Pancreas (tissue), 10 donors: ENCODE data around the gene FAM124A. TPM values are rescaled to one million over a fixed set of nuclear protein-coding genes. Genes with fewer than 3 reads are reported as not detected.

Experiments
- ATAC-seq, 4 donors: fragments of 200-7000 bp; cut with Tn5 transposase; one replicate each; pipeline versions ENCODE4 v1.8.0 to v1.9.1; 2020; ENCODE audit warnings: mild to moderate bottlenecking in 4 of 4, moderate library complexity in 4 of 4
- DNase-seq, 6 donors: peaks; one replicate each; pipeline ENCODE4 v3.0.0-alpha.2; 2020
- FAIRE-seq: peaks from 2 replicates; lab custom pipeline; 2012; peaks lifted over from hg19 to GRCh38; lab: Jason Lieb, UNC
- H3K27ac ChIP-seq, 4 donors: fragments of 200-600 bp; sonication (generic); 1 replicate in 3 of 4; 2 replicates in 1 of 4; pipeline versions ENCODE4 v1.5.0 to v1.8.0; 2020
- H3K27me3 ChIP-seq, 4 donors: fragments of 200-600 bp; one replicate each; pipeline ENCODE4 v1.8.0; 2021
- H3K36me3 ChIP-seq, 3 donors: fragments of 200-600 bp; sonication (generic) in 1 of 3; one replicate each; pipeline versions ENCODE4 v1.5.0 to v1.8.0; 2020 to 2021
- H3K4me1 ChIP-seq, 3 donors: fragments of 200-600 bp; one replicate each; pipeline ENCODE4 v1.8.0; 2021
- H3K4me3 ChIP-seq, 4 donors: fragments of 200-600 bp; sonication (generic) in 2 of 4; one replicate each; pipeline versions ENCODE4 v1.5.0 to v1.8.0; 2020 to 2021
- H3K9me3 ChIP-seq, 4 donors: fragments of 200-600 bp; one replicate each; pipeline ENCODE4 v1.8.0; 2021
- CTCF ChIP-seq, 4 donors: fragments of 200-600 bp; sonication (generic) in 3 of 4; IDR thresholded peaks; one replicate each; pipeline versions ENCODE4 v1.5.0 to v1.8.0; 2021; ENCODE audit warnings: antibody characterized with exemption in 4 of 4
- WGBS, 2 donors: extraction: QIAGEN DNeasy Blood & Tissue Kit; methylation state at CpG; one replicate each; pipeline ENCODE4 v1.1.7; 2013; 5-methylcytosine and 5-hydroxymethylcytosine counted together
- intact Hi-C, 3 donors: fragments of 100-400 bp; cut with DNase I; formaldehyde crosslinking; loops; one replicate each; pipeline versions ENCODE4 v1.11.1 to v1.14.2; 2022
- polyA plus RNA-seq, 2 donors: library from polyadenylated mRNA; stranded (reverse); fragments of 200-250 nt; gene quantifications; one replicate each; pipeline ENCODE4 v1.2.3, GENCODE V29; 2013
- total RNA-seq, 6 donors: library from RNA; stranded (reverse); fragmentation: NEBNext Ultra II Directional in 4 of 6; extraction: Animal tissue kit (Norgen Biotek cat#: 25700) in 4 of 6; gene quantifications; one replicate each; pipeline versions ENCODE4 v1.2.1 to v1.2.4, GENCODE V29; 2021 to 2023
- donor health status: healthy with polysubstance abuse.
- donor health status: DM: no; HTN: no; CAD: no; lungs with moderate emphysema.
- donor health status: DM: no; HTN: no; CAD: no.
- donor health status: control.
- donor health status: control.
- donor health status: Bipolar disorder and iron deficiency.
- donor health status: DM: yes; HTN: yes; CAD: no.
- donor health status: DM: no; HTN: no; CAD: no.
- donor health status: DM: no; HTN: no; CAD: no.
- donor health status: DM: yes; HTN: yes; CAD: no.

The FAM124A gene
- total and polyA plus RNA-seq, 8 donors: 0.47 to 1.6 (median 0.77) TPM

GRCh38 chr13:51324714-51325420, 102.7 kb downstream of the FAM124A start:
- no peak overlapping the region for H3K27ac ChIP-seq
- TF ChIP-seq CTCF (IDR thresholded peaks at IDR 0.05): no peak
- ATAC-seq: no peak
- no peak for FAIRE-seq
- H3K27me3 ChIP-seq: no peaks in the 10 kb centered on the region
- H3K4me1 ChIP-seq: peaks cover 0 to 4% (median 0%) of the 10 kb centered on the region in 3 donors
- no peaks in the 10 kb centered on the region for H3K36me3 ChIP-seq
- H3K9me3 ChIP-seq: no peaks in the 10 kb centered on the region
- 73 to 87% methylated on average over 14 of the region's 14 CpGs for WGBS, 2 donors
- H3K4me3 ChIP-seq: no peak overlapping the region
- no peak for DNase-seq
- intact Hi-C loops: no loop called here

GRCh38 chr13:51325837-51326236, 103.6 kb downstream of the FAM124A start:
- no peak for TF ChIP-seq CTCF (IDR thresholded peaks at IDR 0.05)
- intact Hi-C loops: no loop called here
- WGBS, 2 donors: 94 to 98% methylated on average over 6 of the region's 6 CpGs
- no peaks in the 10 kb centered on the region for H3K9me3 ChIP-seq
- no peak overlapping the region for H3K4me3 ChIP-seq
- H3K4me1 ChIP-seq: peaks cover 0 to 4% (median 0%) of the 10 kb centered on the region in 3 donors
- no peak overlapping the region for H3K27ac ChIP-seq
- DNase-seq: no peak
- no peak for FAIRE-seq
- no peaks in the 10 kb centered on the region for H3K36me3 ChIP-seq
- ATAC-seq: no peak
- H3K27me3 ChIP-seq: no peaks in the 10 kb centered on the region

DNA sequence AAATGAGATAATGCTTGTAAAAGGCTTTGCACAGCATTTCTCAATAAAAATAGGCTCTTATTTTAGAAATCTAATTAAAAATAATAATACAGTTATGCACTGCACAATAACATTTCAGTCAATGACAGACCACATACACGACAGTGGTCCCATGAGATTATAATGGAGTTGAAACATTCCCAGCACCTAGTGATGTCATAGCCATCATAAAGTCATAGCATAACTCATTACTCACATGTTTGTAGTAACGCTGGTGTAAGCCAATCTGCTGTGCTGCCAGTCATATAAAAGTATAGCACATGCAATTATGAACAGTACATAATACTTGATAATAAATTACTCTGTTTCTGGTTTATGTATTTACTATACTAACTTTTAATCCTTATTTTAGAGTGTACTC, 104.6 kb downstream of the FAM124A start:
- 89 to 96% methylated on average over 2 of the region's 2 CpGs for WGBS, 2 donors
- DNase-seq (no peak), ATAC-seq (no peak), FAIRE-seq (no peak)
- Histone ChIP-seq H3K4me3 (no peak overlapping the region), H3K27ac (no peak overlapping the region), H3K4me1 (peaks cover 0 to 4% (median 0%) of the 10 kb centered on the region in 3 donors), H3K9me3 (no peaks in the 10 kb centered on the region), H3K27me3 (no peaks in the 10 kb centered on the region), H3K36me3 (no peaks in the 10 kb centered on the region)
- no peak for TF ChIP-seq CTCF (IDR thresholded peaks at IDR 0.05)
- intact Hi-C loops: no loop called here

DNA sequence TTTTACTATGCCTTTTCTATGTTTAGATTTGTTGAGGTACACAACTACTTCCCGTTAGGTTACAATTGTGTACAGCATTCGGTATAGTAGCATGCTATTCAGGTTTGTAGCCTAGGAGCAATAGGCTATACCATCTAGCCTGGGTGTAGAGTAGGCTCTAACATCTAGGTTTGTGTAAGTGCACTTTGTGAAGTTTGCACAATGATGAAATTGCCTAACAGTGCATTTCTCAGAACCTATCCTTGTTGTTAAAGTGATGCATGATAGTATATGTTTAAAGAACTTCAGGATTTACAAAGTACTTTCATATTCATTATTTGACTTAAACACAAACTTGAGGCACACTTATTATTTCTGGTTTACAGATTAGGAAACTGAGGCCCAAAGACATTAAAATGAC, 105.8 kb downstream of the FAM124A start:
- Histone ChIP-seq H3K9me3 (no peaks in the 10 kb centered on the region), H3K4me3 (no peak overlapping the region), H3K27me3 (no peaks in the 10 kb centered on the region), H3K4me1 (peaks cover 0 to 4% (median 0%) of the 10 kb centered on the region in 3 donors), H3K27ac (no peak overlapping the region), H3K36me3 (no peaks in the 10 kb centered on the region)
- DNase-seq (no peak), ATAC-seq (no peak), FAIRE-seq (no peak)
- no peak for TF ChIP-seq CTCF (IDR thresholded peaks at IDR 0.05)
- WGBS, 2 donors: 94 to 96% methylated on average over 2 of the region's 2 CpGs
- intact Hi-C loops: no loop called here

DNA sequence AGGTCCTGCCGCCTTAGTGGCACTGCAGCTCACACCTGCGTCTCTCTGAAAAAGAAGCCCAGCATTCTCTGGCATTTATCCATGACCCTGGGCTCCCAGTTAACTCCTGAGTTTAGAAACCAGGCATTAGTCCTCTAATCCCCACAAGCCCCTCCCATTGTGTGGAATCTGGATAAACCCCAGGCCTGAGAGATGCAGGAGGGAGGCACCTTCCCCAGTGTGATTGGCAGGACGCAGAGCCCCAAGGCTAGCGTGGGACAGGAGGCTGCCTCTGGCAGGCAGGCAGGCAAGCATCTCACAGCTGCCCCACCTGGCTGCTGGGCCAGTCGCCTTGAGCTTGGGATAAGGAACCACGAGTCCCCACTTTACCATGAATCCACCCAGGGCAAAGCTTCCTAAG, 106.3 kb downstream of the FAM124A start:
- H3K36me3 ChIP-seq: no peaks in the 10 kb centered on the region
- peaks cover 0 to 4% (median 0%) of the 10 kb centered on the region in 3 donors for H3K4me1 ChIP-seq
- TF ChIP-seq CTCF (IDR thresholded peaks at IDR 0.05): no peak
- ATAC-seq (no peak), DNase-seq (no peak), FAIRE-seq (no peak)
- no peak overlapping the region for H3K4me3 ChIP-seq
- H3K9me3 ChIP-seq: no peaks in the 10 kb centered on the region
- intact Hi-C loops: no loop called here
- H3K27me3 ChIP-seq: no peaks in the 10 kb centered on the region
- H3K27ac ChIP-seq: no peak overlapping the region
- 74 to 76% methylated on average over 6 of the region's 6 CpGs for WGBS, 2 donors
